Left lobe of liver (tissue), 2 donors: Measurements from ENCODE around the gene TUBB8. TPM values are rescaled to one million over a fixed set of nuclear protein-coding genes. Genes with fewer than 3 reads are reported as not detected.
A peak's percentile ranks its signal among the peaks of the same experiment; 100 is the strongest.
"Not testable (repeated sequence)": the region's sequence is repeated elsewhere in the genome, so short reads cannot be mapped to it uniquely, and the experiment has no call there.

Experiments
- ATAC-seq: fragments of 200-7000 bp; cut with Tn5 transposase; one replicate; pipeline ENCODE4 v1.9.1; 2020; ENCODE audit warnings: mild to moderate bottlenecking, moderate library complexity
- DNase-seq: peaks from one replicate; pipeline ENCODE4 v3.0.0-alpha.2; 2020; ENCODE audit warnings: low spot score
- total RNA-seq: library from RNA; stranded (reverse); gene quantifications from one replicate; pipeline ENCODE4 v1.2.1, GENCODE V29; 2021
- donor health status: DM: no; HTN: no; CAD: no; lungs with moderate emphysema.
- donor health status: DM: no; HTN: yes; CAD: no.

The TUBB8 gene
- not detected for total RNA-seq

DNA sequence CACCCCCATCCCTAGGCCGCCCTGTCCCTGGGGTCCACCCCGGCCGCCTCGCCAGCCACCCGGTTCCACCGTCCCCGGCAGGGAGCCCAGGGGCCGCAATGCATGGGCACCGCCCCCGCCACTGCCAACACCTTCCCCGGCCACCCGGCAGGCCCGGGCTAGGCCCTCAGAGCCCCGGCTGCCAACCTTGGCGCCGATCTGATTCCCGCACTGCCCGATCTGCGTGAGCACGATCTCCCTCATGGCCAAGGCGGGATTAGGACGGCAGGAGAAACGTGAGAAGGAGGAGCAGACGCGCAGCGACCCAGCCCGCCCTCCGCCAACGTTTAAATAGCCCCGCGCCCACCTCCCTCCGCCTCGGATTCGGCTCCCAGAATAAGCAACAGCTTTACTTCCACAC is at the start of gene TUBB8:
TUBB8 (minus strand) TSS at position 301 of the 400 bp plus-strand sequence; CDS start at position 243, 58 bp downstream.
- DNase-seq, result no peak
- ATAC-seq, result no peak

DNA sequence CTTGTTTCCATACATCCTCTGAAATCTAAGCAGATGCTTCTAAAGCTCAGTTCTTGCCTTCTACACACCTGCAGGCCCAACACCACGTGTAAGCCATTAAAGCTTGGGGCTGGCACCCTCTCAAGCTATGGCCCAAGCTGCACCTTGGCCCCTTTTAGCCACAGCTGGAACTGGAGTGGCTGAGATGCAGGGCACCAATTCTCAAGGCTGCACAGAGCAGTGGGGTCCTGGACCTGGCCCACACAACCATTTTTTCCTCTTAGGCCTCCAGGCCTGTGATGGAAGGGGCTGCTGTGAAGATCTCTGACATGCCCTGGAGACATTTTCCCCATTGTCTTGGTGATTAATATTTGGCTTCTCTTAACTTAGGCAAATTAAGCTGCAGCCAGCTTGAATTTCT is 47.4 kb upstream of the TUBB8 start:
- no peak for DNase-seq
- ATAC-seq, result no peak

GRCh38 chr10:95356-96115 is 46.4 kb upstream of the TUBB8 start:
- ATAC-seq (no peak), DNase-seq (no peak)

DNA sequence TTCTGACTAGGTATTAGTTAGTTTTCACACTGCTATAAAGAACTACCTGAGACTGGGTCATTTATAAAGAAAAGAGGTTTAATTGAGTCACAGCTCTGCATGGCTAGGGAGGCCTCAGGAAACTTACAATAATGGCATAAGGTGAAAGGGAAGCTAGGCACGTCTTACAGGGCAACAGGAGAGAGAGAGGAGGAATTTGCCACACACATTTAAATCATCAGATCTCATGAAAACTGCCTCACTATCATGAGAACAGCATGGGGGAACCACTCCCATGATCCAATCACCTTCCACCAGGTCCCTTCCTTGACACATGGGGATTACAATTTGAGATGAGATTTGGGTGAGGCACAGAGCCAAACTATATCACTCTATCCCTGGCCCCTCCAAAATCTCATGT is 45.5 kb upstream of the TUBB8 start:
- no peak for DNase-seq
- ATAC-seq, result no peak

DNA sequence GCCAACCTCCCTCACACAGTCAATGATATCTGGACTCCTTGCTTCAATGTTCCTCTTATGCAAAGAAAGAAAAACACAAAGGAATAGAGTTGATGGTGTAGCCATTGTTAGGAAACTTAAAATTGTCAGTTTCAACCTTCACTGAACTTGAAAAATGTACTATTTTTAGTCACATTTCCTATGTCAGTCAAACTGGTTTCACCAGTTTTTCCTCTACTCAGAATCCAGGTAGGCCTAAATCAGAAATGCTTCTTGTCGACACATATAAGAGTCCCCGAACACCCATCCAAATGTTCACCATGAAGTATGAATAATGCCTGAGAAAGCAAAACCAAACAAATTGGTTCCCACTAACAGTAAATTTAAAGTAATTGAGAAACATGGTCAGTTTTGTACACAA is 43.8 kb upstream of the TUBB8 start:
- ATAC-seq (no peak), DNase-seq (no peak)

GRCh38 chr10:92153-92552 is 43.1 kb upstream of the TUBB8 start:
- ATAC-seq (no peak), DNase-seq (no peak)

DNA sequence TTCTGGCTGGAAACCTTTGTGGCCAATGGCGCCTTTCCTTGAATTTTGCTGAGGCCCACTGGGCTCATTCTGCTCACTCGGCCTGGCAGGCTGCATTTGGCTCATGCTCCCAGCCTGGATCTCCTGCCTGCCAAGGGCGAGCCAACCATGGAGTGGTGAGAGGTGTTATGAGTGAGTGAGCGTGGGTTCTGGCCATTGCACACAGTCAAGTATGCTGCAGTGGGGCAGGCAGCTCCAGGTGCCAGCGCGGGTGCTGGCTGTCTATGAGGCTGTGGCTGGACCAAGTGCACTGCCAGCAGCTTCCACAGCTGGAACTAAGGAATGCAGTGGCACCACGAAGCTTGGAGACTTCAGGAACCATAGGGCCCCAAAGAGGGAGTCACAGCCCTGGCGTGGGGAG is 42.2 kb upstream of the TUBB8 start:
- no peak for ATAC-seq
- DNase-seq, result no peak

DNA sequence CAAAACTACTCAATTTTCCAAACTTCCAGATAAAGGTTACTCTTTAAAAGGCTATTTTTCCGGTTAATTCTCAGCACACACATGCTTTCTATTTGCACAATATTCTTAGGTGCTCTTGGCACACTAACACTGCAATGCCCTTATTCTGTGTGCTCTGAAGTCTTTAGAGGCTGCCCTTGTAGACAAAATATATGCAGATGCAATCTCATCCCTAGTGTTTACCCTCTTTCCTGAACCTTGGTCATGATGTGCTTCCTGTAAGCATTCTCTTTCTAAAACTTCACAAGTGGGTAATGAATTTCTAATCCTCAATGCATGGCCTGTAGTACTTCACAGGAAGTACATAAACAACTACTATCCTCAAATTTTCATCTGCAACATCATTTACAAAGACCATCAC is 41.1 kb upstream of the TUBB8 start:
- no peak for DNase-seq
- ATAC-seq, result no peak

GRCh38 chr10:89248-89647 is 40.2 kb upstream of the TUBB8 start:
- DNase-seq (no peak), ATAC-seq (no peak)

DNA sequence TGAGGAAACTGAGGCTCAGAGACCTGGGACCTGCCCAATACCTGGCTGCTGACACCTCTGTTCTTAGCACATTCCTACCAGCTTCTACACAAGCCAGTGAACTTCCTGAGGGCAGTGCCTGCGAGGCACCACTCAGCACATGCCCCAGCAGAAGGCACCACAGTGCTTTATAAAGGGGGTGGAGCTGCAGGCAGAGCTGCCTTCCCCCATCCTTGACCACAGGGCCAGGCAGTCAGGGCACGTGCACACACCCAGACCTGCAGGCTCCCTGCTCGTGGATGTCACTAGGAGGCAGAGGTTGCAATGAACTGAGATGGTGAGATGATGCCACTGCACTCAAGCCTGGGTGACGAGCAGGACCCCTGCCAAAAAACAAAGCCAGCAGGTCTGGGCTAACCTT is 39.2 kb upstream of the TUBB8 start:
- no peak for ATAC-seq
- no peak for DNase-seq

- no peak for DNase-seq
- ATAC-seq, result peak; percentile 18
Observed at GRCh38 chr10:87177-88080, 38.3 kb upstream of the TUBB8 start.

- no peak for DNase-seq
- no peak for ATAC-seq
Observed at GRCh38 chr10:86031-86430, 36.9 kb upstream of the TUBB8 start.

DNA sequence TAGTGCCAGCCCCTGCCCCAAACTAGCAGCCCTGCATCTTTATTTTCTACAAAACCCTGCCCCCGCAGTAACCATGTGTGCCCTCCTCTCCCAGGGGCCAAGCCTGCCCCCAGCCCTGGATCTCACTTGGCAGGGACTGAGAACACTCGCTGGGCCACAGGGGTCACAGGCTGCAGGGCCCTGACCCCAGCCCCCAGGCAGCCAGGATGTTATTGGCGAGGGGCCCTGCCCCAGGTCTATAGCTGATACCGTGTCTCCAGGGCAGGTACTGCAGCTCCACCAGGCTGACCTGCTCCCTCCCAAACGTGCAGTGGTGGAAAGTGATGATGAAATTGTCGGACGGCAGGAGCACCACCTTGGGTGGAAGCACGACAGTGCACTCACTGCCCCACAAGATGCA is 35.9 kb upstream of the TUBB8 start:
- ATAC-seq, result no peak
- no peak for DNase-seq

- no peak for ATAC-seq
- no peak for DNase-seq
Observed at GRCh38 chr10:83930-84530, 34.9 kb upstream of the TUBB8 start.

GRCh38 chr10:80477-81105 is 31.5 kb upstream of the TUBB8 start:
- DNase-seq (no peak), ATAC-seq (no peak)

GRCh38 chr10:79532-80215 is 30.6 kb upstream of the TUBB8 start:
- ATAC-seq (no peak), DNase-seq (no peak)

DNA sequence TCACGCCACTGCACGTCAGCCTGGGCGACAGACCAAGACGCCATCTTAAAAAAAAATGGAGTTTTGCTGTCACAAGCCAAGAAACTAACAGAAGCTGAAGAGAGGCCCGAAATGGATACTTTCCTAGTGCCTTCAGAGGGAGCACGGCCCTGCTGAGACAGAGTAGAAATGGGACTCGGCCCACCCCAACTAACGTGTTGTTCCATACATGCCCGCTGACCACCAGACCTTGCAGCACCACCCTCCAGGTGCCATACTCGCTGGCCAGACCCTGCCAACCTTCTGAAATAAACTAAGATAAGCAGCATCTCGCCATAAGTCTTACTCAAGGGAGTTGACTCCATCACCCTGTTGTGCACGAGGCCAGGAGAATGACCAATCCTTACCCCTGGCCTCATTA is 29.5 kb upstream of the TUBB8 start:
- DNase-seq, result no peak
- no peak for ATAC-seq

GRCh38 chr10:74266-74621 is 25.1 kb upstream of the TUBB8 start:
- not testable (repeated sequence) for ATAC-seq

DNA sequence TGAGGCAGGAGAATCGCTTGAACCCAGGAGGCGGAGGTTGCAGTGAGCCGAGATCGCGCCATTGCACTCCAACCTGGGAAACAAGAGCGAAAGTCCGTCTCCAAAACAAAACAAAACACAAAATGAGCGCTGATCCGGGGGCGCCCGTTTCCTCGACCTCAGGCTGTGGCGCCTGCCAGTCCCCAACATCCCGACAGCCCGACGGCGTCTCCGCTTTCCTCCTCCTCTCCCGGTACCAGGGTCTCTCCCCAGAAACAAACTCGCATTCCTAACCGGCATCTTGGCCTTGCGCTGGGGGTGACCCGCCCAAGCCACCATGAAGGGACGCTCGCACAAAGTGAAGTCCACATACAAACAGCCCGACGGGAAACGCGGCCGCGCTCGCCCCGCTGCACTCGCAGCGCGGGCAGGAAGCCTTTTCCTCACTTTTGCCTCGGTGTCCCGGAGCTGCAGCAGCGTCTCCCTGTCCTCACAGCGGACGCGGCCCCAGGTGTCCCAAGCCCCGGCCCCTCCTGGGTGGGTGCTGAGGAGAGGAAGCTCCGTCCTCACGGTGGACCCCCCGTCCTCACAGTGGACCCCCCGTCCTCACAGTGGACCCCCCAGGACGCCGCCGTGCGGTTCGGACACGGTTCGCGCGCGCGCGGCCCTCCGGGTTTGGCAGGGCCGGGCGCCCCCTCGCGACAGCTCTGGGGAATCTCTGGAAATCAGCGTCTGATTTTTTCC is 24.6 kb upstream of the TUBB8 start:
- not testable (repeated sequence) for DNase-seq

More at GRCh38 chr10:74266-74621, 25.1 kb upstream of the TUBB8 start:
- DNase-seq, result not testable (repeated sequence)

DNA sequence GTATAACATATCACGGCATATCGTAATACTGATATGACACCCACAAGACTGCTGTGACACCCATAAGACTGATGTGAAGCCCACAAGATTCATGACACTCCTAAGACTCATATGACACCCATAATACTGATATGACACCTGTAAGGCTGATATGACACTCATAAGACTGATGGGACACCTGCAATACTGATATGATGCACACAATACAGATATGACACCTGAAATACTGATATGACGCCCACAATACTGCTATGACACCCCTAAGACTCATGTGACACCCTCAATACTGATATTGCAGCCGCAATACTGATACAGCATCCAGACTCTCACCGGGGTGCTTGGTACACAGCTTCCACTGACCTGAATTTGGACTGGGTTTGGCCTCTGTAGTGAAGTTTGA is 19.1 kb upstream of the TUBB8 start:
- ATAC-seq, DNase-seq: not testable (repeated sequence)

More for the DNA sequence above, 24.6 kb upstream of the TUBB8 start:
- ATAC-seq, result peak; percentile 74
